Astrocyte of the hippocampus (primary cell): ENCODE measurements around the gene BCAS3.
"Not testable (repeated sequence)": the region's sequence is repeated elsewhere in the genome, so short reads cannot be mapped to it uniquely, and the experiment has no call there.

ENCODE experiments used
- DNase-seq: peaks from one replicate; pipeline ENCODE4 v3.0.0; 2011; ENCODE audit warnings: low read depth, low spot score

The BCAS3 gene

GRCh38 chr17:60674637-60675036, 3.0 kb upstream of the BCAS3 start:
- not testable (repeated sequence) for DNase-seq

GRCh38 chr17:60675997-60676396, 1.7 kb upstream of the BCAS3 start:
- no peak for DNase-seq

DNA sequence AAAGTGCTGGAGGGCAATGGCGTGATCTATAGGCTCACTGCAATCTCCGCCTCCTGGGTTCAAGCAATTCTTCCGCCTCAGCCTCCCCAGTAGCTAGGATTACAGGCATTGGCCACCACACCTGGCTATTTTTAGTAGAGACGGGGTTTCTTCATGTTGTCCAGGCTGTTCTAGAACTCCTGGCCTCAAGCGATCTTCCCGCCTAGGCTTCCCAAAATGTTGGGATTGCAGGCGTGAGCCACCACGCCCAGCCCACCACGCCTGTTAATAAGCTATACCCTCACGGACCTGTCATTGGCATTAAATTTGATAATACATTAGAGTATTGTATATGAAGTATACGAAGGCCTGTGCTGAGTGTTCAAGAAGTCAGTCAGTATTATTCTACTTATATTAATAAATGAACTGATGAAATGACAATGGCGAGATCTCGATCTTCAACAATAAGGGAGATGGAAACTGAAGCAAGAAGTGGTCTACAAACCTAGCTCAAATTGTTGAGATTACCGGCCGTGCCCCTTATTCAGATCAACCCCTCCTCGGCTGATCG, 818 bp upstream of the BCAS3 start:
- DNase-seq = no peak

DNA sequence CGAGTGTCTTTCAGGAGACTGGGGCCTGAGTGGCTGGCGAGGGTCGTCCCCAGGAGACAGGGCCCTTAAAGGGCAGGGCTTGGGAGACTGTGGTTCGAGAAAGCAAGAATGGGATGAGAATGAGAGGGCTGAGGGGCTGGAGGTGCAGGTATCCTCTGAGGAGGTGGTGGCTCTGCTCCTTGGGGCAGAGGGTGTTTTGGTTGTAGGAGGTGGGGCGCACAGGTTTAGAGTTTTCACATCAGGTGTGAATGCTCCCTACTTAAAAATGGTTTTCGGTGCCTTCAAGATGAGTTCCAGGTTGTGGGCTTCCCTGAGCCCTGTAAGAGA, 430 bp downstream of the BCAS3 start:
- no peak for DNase-seq

- no peak for DNase-seq
Measured at GRCh38 chr17:60679287-60679686, 1.6 kb downstream of the BCAS3 start.

DNA sequence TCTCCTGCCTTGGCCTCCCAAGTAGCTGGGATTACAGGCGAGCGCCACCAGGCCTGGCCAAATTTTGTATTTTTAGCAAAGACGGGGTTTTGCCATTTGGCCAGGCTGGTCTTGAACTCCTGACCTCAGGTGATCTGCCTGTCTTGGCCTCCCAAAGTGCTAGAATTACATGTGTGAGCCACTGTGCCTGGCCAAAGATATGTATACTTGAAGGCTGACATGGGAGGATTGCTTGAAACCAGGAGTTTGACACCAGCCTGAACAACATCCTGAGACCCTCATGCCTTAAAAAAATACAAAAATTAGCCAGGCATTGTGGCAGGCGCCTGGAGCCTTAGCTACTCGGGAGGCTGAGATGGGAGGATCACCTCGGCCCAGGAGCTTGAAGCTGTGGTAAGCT, 3.1 kb downstream of the BCAS3 start:
- no peak for DNase-seq

- no peak for DNase-seq
Measured at GRCh38 chr17:60685437-60685836, 7.8 kb downstream of the BCAS3 start.

DNA sequence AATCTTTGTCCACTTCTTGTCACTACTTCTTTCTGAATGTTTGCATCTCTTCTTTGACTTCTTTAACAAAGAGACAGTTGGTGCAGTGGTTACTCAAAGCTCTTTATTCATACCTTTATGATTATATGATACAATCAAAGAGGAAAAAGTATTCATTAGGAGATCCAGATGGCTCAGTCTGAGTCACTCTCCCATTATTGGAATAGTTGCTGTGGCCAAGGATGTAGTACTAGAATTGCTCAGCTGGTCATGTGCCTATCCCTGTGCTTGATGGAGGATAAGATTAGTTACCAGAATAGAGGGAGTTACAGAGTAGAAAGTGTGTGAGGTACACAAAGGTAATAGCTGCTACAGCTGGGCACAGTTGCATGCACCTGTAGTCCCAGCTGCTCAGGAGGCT, 18.3 kb downstream of the BCAS3 start:
- DNase-seq = no peak

DNA sequence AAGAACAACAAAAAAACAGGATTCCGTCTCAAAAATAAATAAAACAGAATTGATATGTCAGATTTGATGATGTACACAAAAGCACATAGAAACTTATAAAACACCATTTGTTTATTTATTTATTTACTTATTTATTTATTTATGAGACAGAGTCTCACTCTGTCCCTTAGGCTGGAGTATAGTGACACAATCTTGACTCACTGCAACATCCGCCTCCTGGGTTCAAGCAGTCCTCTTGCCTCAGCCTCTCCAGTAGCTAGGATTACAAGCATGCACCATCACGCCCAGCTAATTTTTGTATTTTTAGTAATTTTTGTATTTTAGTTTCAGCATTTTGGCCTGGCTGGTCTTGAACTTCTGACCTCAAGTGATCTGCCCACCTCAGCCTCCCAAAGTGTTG, 21.4 kb downstream of the BCAS3 start:
- DNase-seq = no peak

DNA sequence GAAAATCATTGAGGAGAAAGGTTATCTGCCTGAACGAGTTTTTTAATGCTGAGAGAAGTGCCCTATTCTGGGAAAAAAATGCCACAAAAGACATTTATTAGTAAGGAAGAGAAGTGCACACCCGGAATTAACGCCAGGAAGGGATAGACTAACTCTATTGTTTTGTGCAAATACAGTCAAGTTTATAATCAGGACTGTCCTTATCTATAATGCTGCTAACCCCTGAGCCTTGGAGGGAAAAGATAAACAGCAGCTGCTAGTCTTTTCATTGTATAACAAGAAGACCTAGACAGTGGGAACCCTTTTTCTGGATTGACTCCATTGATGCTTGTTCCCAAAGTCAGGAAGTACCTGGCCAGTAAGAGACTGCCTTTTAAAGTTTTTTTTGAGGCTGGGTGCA, 26.5 kb downstream of the BCAS3 start:
- DNase-seq = no peak

DNA sequence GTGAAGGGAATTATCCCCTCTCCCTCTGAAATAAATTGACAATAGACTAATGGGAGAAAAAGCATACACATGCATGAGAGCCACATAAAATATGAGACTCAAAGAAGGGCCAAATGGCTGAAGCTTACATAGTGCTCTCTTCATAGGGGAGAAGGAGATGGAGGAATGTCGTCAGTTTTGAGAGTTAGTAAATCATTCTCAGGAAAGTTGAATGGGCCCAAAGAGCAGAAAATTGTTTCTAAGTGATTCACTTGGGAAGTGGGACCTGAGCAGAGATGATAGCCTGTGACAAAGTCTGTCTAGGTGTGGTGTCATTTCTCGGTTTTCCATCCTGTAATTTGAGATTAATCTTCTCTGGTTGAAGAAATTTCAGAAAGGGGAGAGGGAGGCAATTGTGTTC, 35.0 kb downstream of the BCAS3 start:
- DNase-seq = no peak

DNA sequence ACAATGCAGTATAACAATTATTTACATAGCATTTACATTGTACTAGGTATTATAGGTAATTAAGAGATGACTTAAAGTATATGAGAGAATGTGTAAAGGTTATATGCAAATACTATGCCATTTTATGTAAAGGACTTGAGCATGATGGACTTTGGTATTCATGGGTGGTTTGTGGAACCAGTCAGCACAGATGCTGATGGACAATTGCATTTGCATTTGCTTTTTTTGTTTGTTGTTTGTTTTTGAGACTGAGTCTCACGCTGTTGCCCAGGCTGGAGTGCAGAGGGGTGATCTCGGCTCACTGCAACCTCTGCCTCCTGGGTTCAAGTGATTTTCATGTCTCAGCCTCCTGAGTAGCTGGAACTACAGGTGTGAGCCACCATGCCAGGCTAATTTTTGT, 36.0 kb downstream of the BCAS3 start:
- no peak for DNase-seq

GRCh38 chr17:60716766-60717165, 39.1 kb downstream of the BCAS3 start:
- no peak for DNase-seq

GRCh38 chr17:60717814-60718213, 40.2 kb downstream of the BCAS3 start:
- DNase-seq = no peak

DNA sequence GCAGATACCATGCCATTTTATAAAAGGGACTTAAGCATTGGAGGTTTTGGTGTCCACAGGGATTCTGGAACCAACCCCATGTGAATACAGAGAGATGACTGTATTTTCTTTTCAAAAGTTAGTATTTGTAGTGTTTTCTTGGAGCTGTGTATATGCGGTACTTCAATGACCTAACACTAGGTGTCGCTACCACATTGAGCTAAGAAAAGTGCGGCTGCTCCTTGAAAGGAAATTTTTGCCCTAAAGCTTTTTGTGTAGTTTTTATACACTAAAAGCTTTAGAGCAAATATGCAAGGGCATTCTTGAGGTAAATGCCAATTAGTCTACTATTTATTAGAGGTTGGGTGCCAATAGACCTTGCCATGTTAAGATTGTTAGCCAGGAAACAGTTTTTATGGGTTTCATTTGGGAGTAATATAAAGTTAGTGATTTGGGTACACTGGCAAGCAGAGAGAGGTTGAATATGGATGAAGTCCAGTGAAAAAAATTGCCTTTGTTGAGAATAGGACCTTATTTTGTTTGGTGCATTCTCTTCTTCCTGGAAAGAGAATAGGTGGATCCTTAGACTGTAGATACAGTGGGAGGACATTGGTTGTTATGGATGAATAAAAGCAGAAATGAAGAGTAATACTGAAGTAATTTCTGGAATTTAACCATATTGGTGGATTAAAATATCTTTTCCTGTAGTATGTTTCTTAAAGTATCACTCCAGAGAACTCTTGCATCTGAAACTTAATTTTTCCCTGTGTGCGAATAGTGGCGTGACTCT, 43.3 kb downstream of the BCAS3 start:
- DNase-seq = peak; percentile 87

GRCh38 chr17:60724647-60725046, 47.0 kb downstream of the BCAS3 start:
- no peak for DNase-seq

GRCh38 chr17:60729854-60730253, 52.2 kb downstream of the BCAS3 start:
- no peak for DNase-seq

GRCh38 chr17:60730273-60730672, 52.6 kb downstream of the BCAS3 start:
- DNase-seq = no peak

- DNase-seq = no peak
Measured at GRCh38 chr17:60738287-60738686, 60.6 kb downstream of the BCAS3 start.

- no peak for DNase-seq
Measured at GRCh38 chr17:60740584-60740983, 62.9 kb downstream of the BCAS3 start.

DNA sequence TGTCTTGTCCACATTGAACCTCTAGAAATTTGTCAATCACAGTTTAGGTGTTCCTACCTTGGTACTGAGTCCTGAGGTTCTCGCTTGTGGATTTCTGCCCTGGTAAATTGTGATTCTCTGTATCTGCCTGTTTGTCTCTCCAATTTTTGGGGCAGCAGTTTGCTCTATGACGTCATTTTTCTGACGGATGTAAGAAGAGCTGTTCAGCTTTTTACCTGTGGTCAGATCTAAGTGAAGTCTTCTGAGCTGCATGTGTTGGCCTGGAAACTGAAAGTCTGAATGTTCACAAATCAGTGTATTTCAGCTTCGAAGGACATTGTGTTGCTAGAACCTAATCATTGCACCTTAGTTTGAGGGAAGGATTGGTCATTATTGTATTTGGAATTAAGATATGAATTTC, 63.4 kb downstream of the BCAS3 start:
- DNase-seq = no peak

DNA sequence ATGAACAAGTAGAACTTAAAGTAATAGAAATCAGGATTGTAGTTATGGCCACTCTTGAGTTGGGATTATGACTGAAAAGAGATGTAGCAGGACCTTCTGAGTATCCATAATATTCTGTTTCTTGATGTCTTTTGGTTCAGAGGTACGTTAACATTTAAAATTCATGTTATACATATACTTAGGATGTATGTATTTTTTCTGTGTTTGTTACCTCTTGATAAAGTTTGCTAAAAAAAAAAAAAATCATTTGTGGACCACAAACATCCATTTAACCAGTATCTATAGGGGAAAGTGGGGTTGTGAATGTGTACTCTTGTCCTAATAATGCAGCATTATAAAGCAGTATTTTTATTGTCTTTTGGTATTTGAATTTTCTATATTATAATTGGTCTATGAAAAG, 65.6 kb downstream of the BCAS3 start:
- no peak for DNase-seq

DNA sequence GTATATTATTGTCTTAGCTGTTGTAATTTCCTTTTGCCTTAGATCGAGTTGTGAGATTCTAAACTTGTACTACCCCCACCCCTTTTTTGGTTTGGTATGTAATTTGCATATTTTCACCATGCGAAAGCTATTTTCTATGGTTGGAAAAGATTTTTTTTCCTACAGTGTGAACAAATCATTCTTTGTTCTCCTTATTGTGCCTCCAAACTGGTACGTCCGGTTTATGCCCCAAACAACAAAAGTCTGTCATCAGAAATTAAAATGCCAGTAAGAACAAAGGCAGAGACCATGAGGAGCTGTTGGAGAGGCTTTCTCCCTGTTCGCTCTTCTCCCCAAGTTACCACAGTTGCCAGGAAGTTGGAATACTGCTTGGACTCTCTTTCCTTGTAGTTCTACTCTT, 66.1 kb downstream of the BCAS3 start:
- DNase-seq = peak; percentile 78
